H9 (cell line): ENCODE data around the gene PDIA6. TPM values are rescaled to one million over a fixed set of nuclear protein-coding genes. Genes with fewer than 3 reads are reported as not detected.

Source experiments
- DNase-seq: peaks from one replicate; pipeline ENCODE4 v3.0.0-alpha.2; 2017
- H2AFZ ChIP-seq: one replicate; pipeline ENCODE4 v1.6.1; 2013; ENCODE audit warnings: mild to moderate bottlenecking, low read length, control low read depth, moderate library complexity
- H2AK5ac ChIP-seq: 2 replicates; pipeline ENCODE4 v1.6.1; 2013; ENCODE audit warnings: low read length, control low read depth, mixed read lengths; ENCODE audit not compliant: insufficient read length
- H2BK120ac ChIP-seq: one replicate; pipeline ENCODE4 v1.6.1; 2013; ENCODE audit warnings: low read depth, mild to moderate bottlenecking, low read length, control low read depth, inconsistent platforms; ENCODE audit not compliant: poor library complexity, severe bottlenecking
- H2BK12ac ChIP-seq: 2 replicates; pipeline ENCODE4 v1.6.1; 2013; ENCODE audit warnings: low read length, control low read depth, mixed read lengths, low read depth; ENCODE audit not compliant: insufficient read length
- H2BK15ac ChIP-seq: 2 replicates; pipeline ENCODE4 v1.6.1; 2013; ENCODE audit warnings: low read depth, low read length, control low read depth
- H2BK20ac ChIP-seq: one replicate; pipeline ENCODE4 v1.6.1; 2013; ENCODE audit warnings: low read depth, mild to moderate bottlenecking, low read length, control low read depth, inconsistent platforms; ENCODE audit not compliant: poor library complexity, severe bottlenecking
- H2BK5ac ChIP-seq: 2 replicates; pipeline ENCODE4 v1.6.1; 2013; ENCODE audit warnings: low read length, control low read depth, mixed read lengths; ENCODE audit not compliant: insufficient read length
- H3K14ac ChIP-seq: 2 replicates; pipeline ENCODE4 v1.6.1; 2013; ENCODE audit warnings: low read length, control low read depth; ENCODE audit not compliant: insufficient read depth
- H3K18ac ChIP-seq: 2 replicates; pipeline ENCODE4 v1.6.1; 2013; ENCODE audit warnings: low read depth, mild to moderate bottlenecking, mixed read lengths, low read length, control low read depth; ENCODE audit not compliant: insufficient read length
- H3K23ac ChIP-seq: 2 replicates; pipeline ENCODE4 v1.6.1; 2013; ENCODE audit warnings: low read length, control low read depth, mixed read lengths, low read depth; ENCODE audit not compliant: insufficient read length
- H3K23me2 ChIP-seq: 2 replicates; pipeline ENCODE4 v1.6.1; 2013; ENCODE audit warnings: low read depth, mild to moderate bottlenecking, mixed read lengths, low read length, control low read depth; ENCODE audit not compliant: insufficient read length, poor library complexity, severe bottlenecking
- H3K27ac ChIP-seq: 2 replicates; pipeline ENCODE4 v1.5.1; 2013; ENCODE audit warnings: low read length, control low read depth, mixed read lengths, low read depth; ENCODE audit not compliant: insufficient read length
- H3K27me3 ChIP-seq: 2 replicates; pipeline ENCODE4 v1.6.1; 2013; ENCODE audit warnings: low read length, control low read depth, inconsistent platforms; ENCODE audit not compliant: insufficient read depth
- H3K4ac ChIP-seq: 2 replicates; pipeline ENCODE4 v1.6.1; 2013; ENCODE audit warnings: low read depth, mild to moderate bottlenecking, control low read depth, inconsistent platforms, low read length, moderate library complexity
- H3K4me1 ChIP-seq: 2 replicates; pipeline ENCODE4 v1.6.1; 2013; ENCODE audit warnings: low read length, control low read depth, inconsistent platforms; ENCODE audit not compliant: insufficient read depth
- H3K4me2 ChIP-seq: 2 replicates; pipeline ENCODE4 v1.6.1; 2013; ENCODE audit warnings: low read length, control low read depth, mixed read lengths; ENCODE audit not compliant: insufficient read length, insufficient read depth
- H3K56ac ChIP-seq: 2 replicates; pipeline ENCODE4 v1.6.1; 2013; ENCODE audit warnings: low read depth, mild to moderate bottlenecking, mixed read lengths, low read length, control low read depth; ENCODE audit not compliant: insufficient read length
- H3K79me1 ChIP-seq: 2 replicates; pipeline ENCODE4 v1.6.1; 2013; ENCODE audit warnings: low read depth, mild to moderate bottlenecking, moderate library complexity, low read length, control low read depth, inconsistent platforms; ENCODE audit not compliant: insufficient read depth, poor library complexity, severe bottlenecking
- H3K79me2 ChIP-seq: 2 replicates; pipeline ENCODE4 v1.6.1; 2013; ENCODE audit warnings: low read length, control low read depth, inconsistent platforms; ENCODE audit not compliant: insufficient read depth
- H3K9ac ChIP-seq: 2 replicates; pipeline ENCODE4 v1.6.1; 2013; ENCODE audit warnings: low read length, control low read depth, mixed read lengths; ENCODE audit not compliant: insufficient read length; ENCODE audit errors: extremely low read depth
- H3K9me3 ChIP-seq: one replicate; pipeline ENCODE4 v1.6.1; 2013; ENCODE audit warnings: low read depth, low read length, inconsistent platforms; ENCODE audit not compliant: control insufficient read depth
- H3T11ph ChIP-seq: one replicate; pipeline ENCODE4 v1.6.1; 2013; ENCODE audit warnings: mild to moderate bottlenecking, low read length, control low read depth, inconsistent platforms
- H4K20me1 ChIP-seq: one replicate; pipeline ENCODE4 v1.6.1; 2013; ENCODE audit not compliant: control insufficient read depth, insufficient read length, insufficient read depth
- H4K5ac ChIP-seq: 2 replicates; pipeline ENCODE4 v1.6.1; 2013; ENCODE audit warnings: low read depth, mild to moderate bottlenecking, mixed read lengths, low read length, control low read depth; ENCODE audit not compliant: insufficient read length
- H4K8ac ChIP-seq: replicated peaks from 2 replicates; pipeline ENCODE4 v1.6.1; 2013; ENCODE audit warnings: low read length, control low read depth, mixed read lengths, low read depth; ENCODE audit not compliant: insufficient read length
- H4K91ac ChIP-seq: 2 replicates; pipeline ENCODE4 v1.6.1; 2013; ENCODE audit warnings: low read depth, mild to moderate bottlenecking, moderate library complexity, mixed read lengths, low read length, control low read depth; ENCODE audit not compliant: insufficient read length
- H3K27ac Mint-ChIP-seq, 3 experiments: 2 replicates in 2 of 3; 3 replicates in 1 of 3; pipeline ENCODE4 v1.8.0; 2020 to 2021; ENCODE audit warnings: mixed read lengths in 3 of 3, mild to moderate bottlenecking in 1 of 3, moderate library complexity in 1 of 3
- H3K27me3 Mint-ChIP-seq: 2 replicates; pipeline ENCODE4 v1.8.0; 2021; ENCODE audit warnings: low read depth, mild to moderate bottlenecking, moderate library complexity, mixed read lengths
- H3K36me3 Mint-ChIP-seq, 3 experiments: 2 replicates in 2 of 3; 3 replicates in 1 of 3; pipeline ENCODE4 v1.8.0; 2020 to 2021; ENCODE audit warnings: low read depth in 3 of 3, mixed read lengths in 3 of 3; ENCODE audit not compliant: insufficient read depth in 1 of 3
- H3K4me1 Mint-ChIP-seq, 2 experiments: 2 replicates each; pipeline ENCODE4 v1.8.0; 2020; ENCODE audit warnings: mixed read lengths in 2 of 2
- H3K4me3 Mint-ChIP-seq, 2 experiments: 2 replicates in 1 of 2; 3 replicates in 1 of 2; pipeline ENCODE4 v1.8.0; 2020 to 2021; ENCODE audit warnings: mild to moderate bottlenecking in 2 of 2, mixed read lengths in 2 of 2, moderate library complexity in 1 of 2
- H3K9me3 Mint-ChIP-seq, 2 experiments: 2 replicates in 1 of 2; 3 replicates in 1 of 2; pipeline ENCODE4 v1.8.0; 2020; ENCODE audit warnings: mild to moderate bottlenecking in 2 of 2, mixed read lengths in 2 of 2, moderate library complexity in 1 of 2
- CTCF ChIP-seq: fragments of 200-600 bp; sonication (generic); conservative IDR thresholded peaks from 3 replicates; pipeline ENCODE4 v1.8.0; 2021; ENCODE audit warnings: antibody characterized with exemption, mild to moderate bottlenecking
- WGBS: extraction: QIAGEN DNeasy Blood & Tissue Kit; methylation state at CpG from one replicate; pipeline ENCODE4 v1.1.7; 2013; ENCODE audit warnings: missing lambda C conversion rate, low lambda C conversion rate, mixed read lengths; ENCODE audit not compliant: insufficient read length; ENCODE audit errors: extremely low coverage; 5-methylcytosine and 5-hydroxymethylcytosine counted together
- total RNA-seq: library from RNA; stranded (reverse); gene quantifications from 2 replicates; pipeline ENCODE4 v1.2.1, GENCODE V29; 2021

PDIA6 gene
- total RNA-seq, 1 experiment from 2014 or later, result 301 TPM

DNA sequence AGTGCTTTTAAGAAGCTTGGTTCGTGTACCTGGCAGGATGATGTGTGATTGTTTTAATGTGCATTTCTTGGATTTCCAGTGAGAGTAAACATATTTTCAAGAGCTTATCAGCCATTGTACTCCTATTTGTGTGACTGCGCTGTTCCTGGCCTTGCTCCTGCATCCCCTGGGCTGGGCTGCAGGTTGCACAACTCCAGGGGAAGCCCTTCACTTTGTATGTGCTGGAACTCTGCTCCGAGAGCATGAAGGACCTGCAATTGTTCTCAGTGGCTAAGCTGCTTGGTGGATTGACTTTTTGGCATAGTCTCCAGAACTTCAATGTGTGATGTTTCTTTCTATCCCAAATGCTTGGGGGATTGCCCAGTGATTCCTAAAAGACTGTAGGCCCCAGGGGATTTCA is 72.4 kb downstream of the PDIA6 start:
- no peak overlapping the region for H3K9ac ChIP-seq
- no peak overlapping the region for H4K5ac ChIP-seq
- H3K27ac ChIP-seq, result no peak overlapping the region
- WGBS, result no CpG with 5 or more reads among the region's 3 CpGs
- no peak for DNase-seq
- H3K4me2 ChIP-seq, result no peak overlapping the region
- H3K79me2 ChIP-seq, result no peaks in the 10 kb centered on the region
- no peak overlapping the region for H2BK12ac ChIP-seq
- H3K4me1 ChIP-seq, result no peaks in the 10 kb centered on the region
- no peak overlapping the region for H2AK5ac ChIP-seq
- no peaks in the 10 kb centered on the region for H4K20me1 ChIP-seq
- H2BK20ac ChIP-seq, result no peak overlapping the region
- no peak overlapping the region for H3K18ac ChIP-seq
- H2BK15ac ChIP-seq, result no peak overlapping the region
- no peak overlapping the region for H2BK120ac ChIP-seq
- Mint-ChIP-seq H3K4me1 (0 out of 4 replicates have a peak, but pooled peaks cover 0 to 5% of the 10 kb centered on the region in 2 experiments), H3K9me3 (no peaks in the 10 kb centered on the region), H3K36me3 (no peaks in the 10 kb centered on the region), H3K27me3 (peaks cover 2% of the 10 kb centered on the region; the same call in 1 of the 2 replicates), H3K27ac (no peak overlapping the region), H3K4me3 (no peak overlapping the region)
- H4K8ac ChIP-seq, result no peak overlapping the region
- H3K14ac ChIP-seq, result no peak overlapping the region
- H3K56ac ChIP-seq, result no peak overlapping the region
- no peaks in the 10 kb centered on the region for H3K79me1 ChIP-seq
- no peak overlapping the region for H3T11ph ChIP-seq
- no peaks in the 10 kb centered on the region for H3K9me3 ChIP-seq
- no peak overlapping the region for H3K23ac ChIP-seq
- H3K23me2 ChIP-seq, result no peaks in the 10 kb centered on the region
- no peak for TF ChIP-seq CTCF
- H2BK5ac ChIP-seq, result no peak overlapping the region
- H3K27me3 ChIP-seq, result no peaks in the 10 kb centered on the region
- no peak overlapping the region for H3K4ac ChIP-seq
- H4K91ac ChIP-seq, result no peak overlapping the region
- no peak overlapping the region for H2AFZ ChIP-seq
